ENCODE data around the gene THRB. TPM values are rescaled to one million over a fixed set of nuclear protein-coding genes. Genes with fewer than 3 reads are reported as not detected.
A peak's percentile ranks its signal among the peaks of the same experiment; 100 is the strongest.

Gene THRB
- total RNA-seq, 6 experiments from 2014 or later = 14.5 to 29.5 (median 17.3) TPM

DNA sequence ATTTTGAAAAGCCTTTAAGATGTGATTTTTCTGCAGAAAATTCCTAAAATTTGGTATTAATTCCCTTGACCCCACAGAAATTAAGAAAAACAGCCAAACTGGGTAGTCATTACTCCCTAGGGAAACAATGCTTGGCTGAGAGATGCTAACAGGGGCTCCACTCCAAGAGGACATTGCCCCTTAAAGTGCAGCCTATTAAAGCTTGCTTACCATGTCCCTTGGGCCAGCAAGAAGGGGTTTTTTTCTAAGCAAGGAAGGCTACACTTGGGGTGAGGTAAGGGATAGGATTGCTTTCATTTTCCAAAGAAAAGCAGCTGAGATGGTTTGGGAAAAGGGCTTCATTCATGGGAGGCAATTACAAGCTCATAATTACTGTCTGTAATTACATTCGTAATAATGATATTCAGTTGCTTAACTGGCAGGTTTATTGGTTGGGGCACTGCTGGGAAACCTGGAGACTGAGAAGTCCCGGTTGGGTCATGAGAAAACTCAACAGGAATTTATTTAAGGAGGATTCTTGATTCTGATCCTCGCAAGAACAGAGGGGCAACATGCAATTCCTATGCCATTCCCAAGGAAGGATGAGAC, 302.1 kb downstream of the THRB start:
- intact Hi-C loops (cut with DNase I) = no loop called here
- H3K27me3 ChIP-seq = no peaks in the 10 kb centered on the region
- H3K4me3 ChIP-seq = no peak overlapping the region
- DNase-seq (no peak), ATAC-seq (no peak)
- H3K4me1 ChIP-seq = no peaks in the 10 kb centered on the region
- H3K27ac ChIP-seq = no peak overlapping the region
- TF ChIP-seq, protein P1, sequence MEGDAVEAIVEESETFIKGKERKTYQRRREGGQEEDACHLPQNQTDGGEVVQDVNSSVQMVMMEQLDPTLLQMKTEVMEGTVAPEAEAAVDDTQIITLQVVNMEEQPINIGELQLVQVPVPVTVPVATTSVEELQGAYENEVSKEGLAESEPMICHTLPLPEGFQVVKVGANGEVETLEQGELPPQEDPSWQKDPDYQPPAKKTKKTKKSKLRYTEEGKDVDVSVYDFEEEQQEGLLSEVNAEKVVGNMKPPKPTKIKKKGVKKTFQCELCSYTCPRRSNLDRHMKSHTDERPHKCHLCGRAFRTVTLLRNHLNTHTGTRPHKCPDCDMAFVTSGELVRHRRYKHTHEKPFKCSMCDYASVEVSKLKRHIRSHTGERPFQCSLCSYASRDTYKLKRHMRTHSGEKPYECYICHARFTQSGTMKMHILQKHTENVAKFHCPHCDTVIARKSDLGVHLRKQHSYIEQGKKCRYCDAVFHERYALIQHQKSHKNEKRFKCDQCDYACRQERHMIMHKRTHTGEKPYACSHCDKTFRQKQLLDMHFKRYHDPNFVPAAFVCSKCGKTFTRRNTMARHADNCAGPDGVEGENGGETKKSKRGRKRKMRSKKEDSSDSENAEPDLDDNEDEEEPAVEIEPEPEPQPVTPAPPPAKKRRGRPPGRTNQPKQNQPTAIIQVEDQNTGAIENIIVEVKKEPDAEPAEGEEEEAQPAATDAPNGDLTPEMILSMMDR (IDR thresholded peaks at IDR 0.05) = no peak
- 87% methylated on average over 3 of the region's 3 CpGs for WGBS (ENCODE audit: insufficient coverage, low coverage, low lambda C conversion rate, missing lambda C conversion rate)
- H3K9me3 ChIP-seq = no peaks in the 10 kb centered on the region
- H3K36me3 ChIP-seq = no peaks in the 10 kb centered on the region

DNA sequence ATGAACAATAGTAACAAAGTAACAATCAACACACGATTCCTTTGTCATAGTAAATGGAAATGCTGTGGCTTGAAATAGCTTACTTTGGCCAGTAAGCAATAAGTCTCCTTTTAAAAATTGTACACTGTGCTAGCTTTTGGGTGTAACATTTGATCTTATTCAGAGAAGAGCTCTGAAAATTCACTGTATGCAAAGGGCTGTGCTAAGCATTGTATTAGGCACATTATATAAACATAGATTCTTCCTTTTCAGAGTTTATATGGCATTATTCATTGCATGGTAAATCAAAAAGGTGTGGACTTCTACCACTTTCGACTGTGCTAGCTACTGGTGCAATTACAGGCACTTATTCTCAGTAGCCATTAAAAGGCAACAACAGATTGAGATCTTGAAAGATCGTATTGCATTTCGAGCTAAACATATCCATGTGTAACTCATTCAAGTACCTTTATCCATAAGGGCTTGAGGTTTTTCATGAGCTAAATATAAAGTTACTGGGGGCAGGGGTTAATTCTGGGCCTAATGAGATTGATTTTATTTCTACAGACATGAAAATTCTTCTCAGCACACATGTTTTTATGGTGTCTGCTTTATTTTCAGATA, 302.7 kb downstream of the THRB start:
- Histone ChIP-seq H3K36me3 (no peaks in the 10 kb centered on the region), H3K27me3 (no peaks in the 10 kb centered on the region), H3K4me1 (no peaks in the 10 kb centered on the region), H3K9me3 (no peaks in the 10 kb centered on the region), H3K27ac (no peak overlapping the region), H3K4me3 (no peak overlapping the region)
- WGBS (ENCODE audit: insufficient coverage, low coverage, low lambda C conversion rate, missing lambda C conversion rate) = 85% methylated on average over 4 of the region's 4 CpGs
- intact Hi-C loops (cut with DNase I) = no loop called here
- DNase-seq = no peak
- ATAC-seq = no peak
- TF ChIP-seq, protein P1 (IDR thresholded peaks at IDR 0.05) = no peak

DNA sequence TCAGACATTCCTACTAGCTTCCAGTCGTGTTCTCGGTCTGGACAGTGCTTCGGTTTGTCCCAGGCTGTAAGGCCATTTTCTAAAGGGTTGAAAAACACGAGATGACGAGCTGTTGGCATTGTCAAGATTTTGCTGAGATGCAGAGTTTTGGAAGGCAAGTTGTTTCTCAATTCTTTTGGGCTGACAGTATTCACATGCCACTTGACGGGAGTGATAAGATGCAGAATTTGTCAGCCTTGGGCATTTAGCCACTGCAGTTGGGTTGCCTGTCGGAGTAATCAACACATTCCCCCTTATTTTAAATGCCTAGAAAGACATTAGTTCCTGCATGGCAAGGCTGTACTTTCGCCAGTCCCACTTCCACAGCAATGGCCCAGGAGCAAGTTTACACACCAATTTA, 304.4 kb downstream of the THRB start:
- intact Hi-C loops (cut with DNase I) = no loop called here
- ATAC-seq (no peak), DNase-seq (no peak)
- Histone ChIP-seq H3K36me3 (no peaks in the 10 kb centered on the region), H3K4me3 (no peak overlapping the region), H3K9me3 (no peaks in the 10 kb centered on the region), H3K4me1 (no peaks in the 10 kb centered on the region), H3K27ac (no peak overlapping the region), H3K27me3 (no peaks in the 10 kb centered on the region)
- no peak for TF ChIP-seq POLR2A (IDR thresholded peaks at IDR 0.05)
- TF ChIP-seq, protein P1 (IDR thresholded peaks at IDR 0.05) = no peak
- 92% methylated on average over 2 of the region's 8 CpGs for WGBS (ENCODE audit: insufficient coverage, low coverage, low lambda C conversion rate, missing lambda C conversion rate)

DNA sequence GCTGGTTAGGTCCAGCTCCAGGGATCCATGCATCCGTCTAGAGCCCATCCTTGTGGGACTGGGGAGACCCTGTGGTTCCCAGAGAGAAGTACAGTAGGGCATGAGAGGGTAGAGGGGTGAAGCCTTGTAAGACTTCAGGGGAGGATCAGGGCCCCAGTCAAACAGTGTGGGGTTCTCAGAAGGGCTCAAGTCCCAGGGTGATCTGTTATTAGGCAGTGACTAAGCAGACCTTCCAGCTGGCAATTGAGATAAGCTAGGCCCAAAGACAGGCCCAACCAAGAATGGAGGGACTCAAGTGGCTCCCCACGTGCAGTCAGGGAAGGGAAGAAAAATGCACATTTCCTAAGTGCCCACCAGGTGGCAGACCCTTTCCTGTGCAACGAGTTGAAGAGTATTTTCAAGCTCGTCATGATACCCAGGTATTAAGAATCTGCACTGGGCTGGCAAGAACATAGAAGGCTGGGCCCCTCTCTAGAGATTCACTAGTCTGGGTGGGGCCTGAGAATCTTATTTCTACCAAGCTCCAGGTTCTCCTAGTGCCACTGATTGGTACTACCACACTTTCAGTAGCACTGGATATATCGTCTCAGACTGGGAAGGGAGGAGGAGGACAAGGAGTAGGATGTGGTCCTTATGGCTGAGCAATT, 308.8 kb downstream of the THRB start:
- ATAC-seq (peak; percentile 65 to 73 (median 68)), DNase-seq (peak in 1 of 3 donors; percentile 35)
- 52% methylated on average over 5 of the region's 5 CpGs for WGBS (ENCODE audit: insufficient coverage, low coverage, low lambda C conversion rate, missing lambda C conversion rate)
- no peaks in the 10 kb centered on the region for H3K27me3 ChIP-seq
- intact Hi-C loops (cut with DNase I) = no loop called here
- H3K36me3 ChIP-seq = no peaks in the 10 kb centered on the region
- H3K9me3 ChIP-seq = no peaks in the 10 kb centered on the region
- TF ChIP-seq, protein P1 (IDR thresholded peaks at IDR 0.05) = peak; percentile 37 to 62 (median 58)
- no peak for TF ChIP-seq POLR2A (IDR thresholded peaks at IDR 0.05)
- peaks cover 0 to 9% (median 3%) of the 10 kb centered on the region in 4 donors for H3K4me1 ChIP-seq
- H3K27ac ChIP-seq = no peak overlapping the region
- H3K4me3 ChIP-seq = no peak overlapping the region
